ENCODE results near the gene CAVIN2.
"Not testable (repeated sequence)": the region's sequence is repeated elsewhere in the genome, so short reads cannot be mapped to it uniquely, and the experiment has no call there.

CAVIN2 gene

GRCh38 chr2:191802180-191802579 is 44.7 kb downstream of the CAVIN2 start:
- no peak for DNase-seq (ENCODE audit: extremely low read depth in 1 of 2, low read depth in 1 of 2)

DNA sequence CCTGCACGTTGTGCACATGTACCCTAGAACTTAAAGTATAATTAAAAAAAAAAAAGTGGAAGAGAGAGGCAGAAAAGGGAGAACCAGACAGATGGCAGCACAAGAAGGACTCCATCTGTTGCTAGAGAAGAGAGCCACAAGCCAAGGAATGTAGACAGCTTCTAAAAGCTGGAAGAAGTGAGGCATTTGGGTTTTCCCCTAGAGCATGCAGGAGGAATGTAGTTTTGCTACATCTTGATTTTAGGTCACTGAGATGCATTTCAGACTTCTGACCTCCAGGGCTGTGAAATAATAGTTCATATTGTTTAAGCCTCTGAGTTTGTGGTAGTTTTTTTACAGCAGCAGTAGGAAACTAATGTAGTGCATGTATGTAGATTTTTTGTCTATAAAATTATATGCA is 46.0 kb downstream of the CAVIN2 start:
- no peak for DNase-seq (ENCODE audit: extremely low read depth in 1 of 2, low read depth in 1 of 2)

DNA sequence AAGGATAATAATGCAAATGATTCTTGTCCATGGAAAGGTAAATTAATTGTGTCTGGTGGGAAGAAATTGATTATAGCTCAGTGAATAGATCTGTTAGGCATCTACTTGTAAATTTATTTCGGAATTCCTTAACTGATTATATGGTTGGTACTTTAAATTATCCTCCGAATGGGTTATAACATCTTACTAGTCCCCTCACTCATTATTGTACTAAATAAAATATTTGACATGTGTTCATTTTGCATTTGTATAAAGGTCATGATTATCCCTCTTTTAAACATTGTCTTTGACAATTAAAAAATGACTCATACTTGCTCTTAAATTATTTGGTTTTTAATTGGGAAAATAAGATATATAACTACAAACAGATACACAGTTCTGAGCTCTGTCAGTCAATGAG is 47.4 kb downstream of the CAVIN2 start:
- DNase-seq (ENCODE audit: extremely low read depth in 1 of 2, low read depth in 1 of 2) = no peak

DNA sequence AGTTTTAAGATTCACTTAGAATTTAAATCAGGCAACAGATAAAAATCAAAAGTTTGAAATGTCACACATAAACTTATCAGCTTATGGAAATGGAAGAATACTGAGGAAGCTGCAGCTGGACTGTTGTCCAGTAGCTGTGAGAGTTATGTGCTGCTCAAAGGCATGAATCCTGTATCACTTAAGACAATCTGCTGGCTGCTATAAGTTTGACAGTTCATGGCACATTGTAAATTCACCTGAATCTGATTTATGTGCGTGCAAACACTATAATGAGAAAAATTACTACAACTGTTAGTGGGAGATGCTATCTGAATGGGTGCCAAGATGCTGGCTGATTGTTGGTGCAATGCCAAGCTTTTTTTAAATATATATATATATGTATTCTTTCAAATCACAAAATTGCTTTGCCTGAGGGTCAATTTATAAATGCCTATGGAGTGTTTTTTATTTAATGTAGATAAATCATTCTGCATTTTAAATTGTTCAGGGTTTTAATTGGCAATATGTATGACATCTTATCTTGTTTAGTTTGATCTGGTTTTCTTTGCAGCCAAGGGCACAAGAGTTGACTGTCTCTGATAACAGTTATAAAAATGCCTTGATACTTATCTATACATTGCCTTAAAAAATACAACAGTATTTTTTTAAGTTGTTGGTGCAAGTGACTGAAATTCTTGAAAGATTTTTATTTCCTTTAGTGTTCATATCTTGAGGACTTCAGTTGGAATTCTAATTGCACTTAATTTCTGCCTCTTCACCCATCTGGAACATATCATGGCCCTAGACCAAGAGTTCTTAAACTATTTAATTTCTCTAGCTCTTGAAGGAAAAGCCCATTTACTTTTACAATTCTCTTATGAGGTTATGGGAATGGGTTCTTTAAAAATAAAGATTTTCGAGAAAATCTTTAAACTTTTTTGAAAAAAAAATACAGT is 48.7 kb downstream of the CAVIN2 start:
- no peak for DNase-seq (ENCODE audit: extremely low read depth in 1 of 2, low read depth in 1 of 2)

DNA sequence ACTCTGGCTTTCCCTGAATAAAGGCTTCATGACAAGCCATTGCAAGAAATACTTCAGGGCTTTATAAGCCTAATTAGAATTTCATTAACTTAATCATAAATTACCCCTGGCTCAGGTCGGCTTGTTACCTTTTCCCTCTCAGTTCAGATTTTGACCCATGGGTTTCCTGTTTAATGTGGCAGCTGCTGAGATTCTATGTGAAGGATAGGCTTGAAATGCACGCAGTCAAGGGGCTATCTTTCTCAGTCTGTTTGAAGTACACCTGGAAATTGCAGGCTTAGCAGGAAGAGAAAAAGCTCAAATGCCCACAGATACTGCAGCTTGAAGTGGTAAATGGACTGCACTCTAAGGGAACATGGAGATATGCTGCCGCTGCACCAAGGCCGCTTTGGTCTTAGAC is 49.4 kb downstream of the CAVIN2 start:
- no peak for DNase-seq (ENCODE audit: extremely low read depth in 1 of 2, low read depth in 1 of 2)

DNA sequence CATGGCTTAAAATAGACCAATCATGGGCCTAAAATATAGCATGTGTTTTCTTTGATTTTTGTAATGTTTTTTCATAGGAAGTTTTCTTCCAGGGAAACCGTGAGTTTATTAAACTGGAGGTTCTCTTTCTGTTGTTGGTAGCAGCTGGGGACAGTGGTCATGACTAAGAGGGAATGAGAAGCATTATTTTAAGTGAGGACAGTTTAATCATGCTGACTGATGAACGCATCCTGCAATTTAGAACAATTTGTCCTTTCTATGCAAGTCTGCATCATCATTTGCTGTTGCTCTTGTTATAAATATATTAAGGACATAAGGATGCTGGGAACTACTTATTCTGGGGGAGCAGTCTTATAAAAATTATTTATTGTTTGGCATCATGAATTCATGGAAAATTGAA is 51.2 kb downstream of the CAVIN2 start:
- no peak for DNase-seq (ENCODE audit: extremely low read depth in 1 of 2, low read depth in 1 of 2)

DNA sequence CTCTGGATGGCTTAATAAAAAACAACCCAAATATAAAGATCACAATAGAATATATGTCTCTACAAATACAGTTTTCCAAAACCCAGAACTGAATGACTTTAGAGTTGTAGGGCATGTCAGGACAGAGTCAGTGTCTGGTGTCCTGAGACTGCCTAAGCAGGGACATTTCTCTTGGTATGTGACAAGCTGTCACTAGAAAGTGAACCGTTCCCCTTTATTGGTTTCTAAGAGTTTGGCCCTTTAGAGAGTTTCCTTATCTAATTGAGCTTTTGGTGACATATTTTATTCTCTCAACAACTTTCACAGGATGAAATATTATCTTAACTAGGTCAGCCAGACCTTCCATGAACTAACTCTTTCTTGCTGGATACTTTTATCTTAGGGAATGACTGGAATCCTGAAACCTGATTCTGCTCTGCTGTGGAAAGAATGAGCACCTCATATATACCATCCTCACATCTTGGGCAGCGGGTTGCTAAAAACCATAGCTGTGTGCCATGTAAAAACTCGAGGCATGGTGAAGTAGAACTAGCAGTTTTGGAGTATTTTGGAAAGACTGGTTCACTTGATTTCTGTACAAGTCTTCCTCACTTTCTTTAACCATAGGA is 54.8 kb downstream of the CAVIN2 start:
- no peak for DNase-seq (ENCODE audit: extremely low read depth in 1 of 2, low read depth in 1 of 2)

DNA sequence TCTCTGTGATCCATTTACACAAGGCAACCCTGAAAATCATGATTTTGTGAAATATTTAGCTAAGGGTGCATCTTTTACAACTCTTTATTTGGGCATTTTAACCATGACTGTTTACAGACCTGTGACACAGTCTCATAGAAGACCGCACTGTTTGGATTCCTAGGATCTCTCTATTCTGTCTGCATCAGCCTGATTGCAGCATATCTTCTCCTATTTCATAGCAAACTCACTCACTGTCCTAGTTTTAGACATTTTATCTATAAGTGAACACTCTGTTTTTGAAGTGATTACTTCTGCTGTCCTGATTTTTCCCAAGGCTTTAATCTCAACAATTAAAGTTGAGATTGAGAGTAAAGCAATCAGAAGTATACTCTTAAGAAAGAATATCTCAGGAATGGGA is 56.2 kb downstream of the CAVIN2 start:
- DNase-seq (ENCODE audit: extremely low read depth in 1 of 2, low read depth in 1 of 2) = no peak

- no peak for DNase-seq (ENCODE audit: extremely low read depth in 1 of 2, low read depth in 1 of 2)
Measured at GRCh38 chr2:191789796-191790195, 57.1 kb downstream of the CAVIN2 start.

- no peak for DNase-seq (ENCODE audit: extremely low read depth in 1 of 2, low read depth in 1 of 2)
Measured at GRCh38 chr2:191786694-191787093, 60.2 kb downstream of the CAVIN2 start.

GRCh38 chr2:191785651-191786050 is 61.2 kb downstream of the CAVIN2 start:
- DNase-seq (ENCODE audit: extremely low read depth in 1 of 2, low read depth in 1 of 2) = not testable (repeated sequence)

All from activated CD8-positive, alpha-beta memory T cell treated with anti-CD3 and anti-CD28 coated beads for 1 hour (primary cell).